ENCODE results near the gene FXR2.

DNA sequence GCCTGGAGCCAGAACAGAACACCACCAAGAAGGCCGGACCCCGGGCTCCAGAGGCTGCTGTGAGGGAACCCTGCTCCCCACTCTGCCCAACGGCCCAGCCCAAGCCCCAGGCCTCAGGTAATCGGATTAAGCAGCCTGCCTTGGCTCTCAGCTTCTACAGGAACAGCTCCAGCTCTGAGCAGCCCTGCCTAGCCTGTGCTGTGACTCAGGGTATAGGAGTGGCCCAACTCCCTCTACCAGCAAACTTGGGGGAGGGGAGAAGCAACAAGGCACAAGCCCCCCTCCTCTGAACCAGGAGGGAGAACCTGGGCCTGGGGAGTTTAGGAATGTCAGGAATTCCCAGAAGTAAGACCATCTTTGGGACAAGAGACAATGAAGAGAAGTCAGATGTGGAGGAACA, 24.0 kb downstream of the FXR2 start:
- TF ChIP-seq REST (IDR thresholded peaks at IDR 0.05) (no peak), SP1 (IDR thresholded peaks at IDR 0.05) (no peak)
- TF ChIP-seq, protein P1, sequence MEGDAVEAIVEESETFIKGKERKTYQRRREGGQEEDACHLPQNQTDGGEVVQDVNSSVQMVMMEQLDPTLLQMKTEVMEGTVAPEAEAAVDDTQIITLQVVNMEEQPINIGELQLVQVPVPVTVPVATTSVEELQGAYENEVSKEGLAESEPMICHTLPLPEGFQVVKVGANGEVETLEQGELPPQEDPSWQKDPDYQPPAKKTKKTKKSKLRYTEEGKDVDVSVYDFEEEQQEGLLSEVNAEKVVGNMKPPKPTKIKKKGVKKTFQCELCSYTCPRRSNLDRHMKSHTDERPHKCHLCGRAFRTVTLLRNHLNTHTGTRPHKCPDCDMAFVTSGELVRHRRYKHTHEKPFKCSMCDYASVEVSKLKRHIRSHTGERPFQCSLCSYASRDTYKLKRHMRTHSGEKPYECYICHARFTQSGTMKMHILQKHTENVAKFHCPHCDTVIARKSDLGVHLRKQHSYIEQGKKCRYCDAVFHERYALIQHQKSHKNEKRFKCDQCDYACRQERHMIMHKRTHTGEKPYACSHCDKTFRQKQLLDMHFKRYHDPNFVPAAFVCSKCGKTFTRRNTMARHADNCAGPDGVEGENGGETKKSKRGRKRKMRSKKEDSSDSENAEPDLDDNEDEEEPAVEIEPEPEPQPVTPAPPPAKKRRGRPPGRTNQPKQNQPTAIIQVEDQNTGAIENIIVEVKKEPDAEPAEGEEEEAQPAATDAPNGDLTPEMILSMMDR (IDR thresholded peaks at IDR 0.05; ENCODE audit: low read depth, low read length, missing input control) = no peak

Measured in liver (tissue), 3 donors.